Inferior parietal cortex (tissue), 1 donor: ENCODE results near the gene MAP3K5.
A peak's percentile ranks its signal among the peaks of the same experiment; 100 is the strongest.
"Not testable (repeated sequence)": the region's sequence is repeated elsewhere in the genome, so short reads cannot be mapped to it uniquely, and the experiment has no call there.

Experiments used
- DNase-seq: peaks from one replicate; pipeline ENCODE4 v3.0.0-alpha.2; 2016; ENCODE audit errors: extremely low spot score

Gene MAP3K5, protein sequence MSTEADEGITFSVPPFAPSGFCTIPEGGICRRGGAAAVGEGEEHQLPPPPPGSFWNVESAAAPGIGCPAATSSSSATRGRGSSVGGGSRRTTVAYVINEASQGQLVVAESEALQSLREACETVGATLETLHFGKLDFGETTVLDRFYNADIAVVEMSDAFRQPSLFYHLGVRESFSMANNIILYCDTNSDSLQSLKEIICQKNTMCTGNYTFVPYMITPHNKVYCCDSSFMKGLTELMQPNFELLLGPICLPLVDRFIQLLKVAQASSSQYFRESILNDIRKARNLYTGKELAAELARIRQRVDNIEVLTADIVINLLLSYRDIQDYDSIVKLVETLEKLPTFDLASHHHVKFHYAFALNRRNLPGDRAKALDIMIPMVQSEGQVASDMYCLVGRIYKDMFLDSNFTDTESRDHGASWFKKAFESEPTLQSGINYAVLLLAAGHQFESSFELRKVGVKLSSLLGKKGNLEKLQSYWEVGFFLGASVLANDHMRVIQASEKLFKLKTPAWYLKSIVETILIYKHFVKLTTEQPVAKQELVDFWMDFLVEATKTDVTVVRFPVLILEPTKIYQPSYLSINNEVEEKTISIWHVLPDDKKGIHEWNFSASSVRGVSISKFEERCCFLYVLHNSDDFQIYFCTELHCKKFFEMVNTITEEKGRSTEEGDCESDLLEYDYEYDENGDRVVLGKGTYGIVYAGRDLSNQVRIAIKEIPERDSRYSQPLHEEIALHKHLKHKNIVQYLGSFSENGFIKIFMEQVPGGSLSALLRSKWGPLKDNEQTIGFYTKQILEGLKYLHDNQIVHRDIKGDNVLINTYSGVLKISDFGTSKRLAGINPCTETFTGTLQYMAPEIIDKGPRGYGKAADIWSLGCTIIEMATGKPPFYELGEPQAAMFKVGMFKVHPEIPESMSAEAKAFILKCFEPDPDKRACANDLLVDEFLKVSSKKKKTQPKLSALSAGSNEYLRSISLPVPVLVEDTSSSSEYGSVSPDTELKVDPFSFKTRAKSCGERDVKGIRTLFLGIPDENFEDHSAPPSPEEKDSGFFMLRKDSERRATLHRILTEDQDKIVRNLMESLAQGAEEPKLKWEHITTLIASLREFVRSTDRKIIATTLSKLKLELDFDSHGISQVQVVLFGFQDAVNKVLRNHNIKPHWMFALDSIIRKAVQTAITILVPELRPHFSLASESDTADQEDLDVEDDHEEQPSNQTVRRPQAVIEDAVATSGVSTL (N-terminal part only)

DNA sequence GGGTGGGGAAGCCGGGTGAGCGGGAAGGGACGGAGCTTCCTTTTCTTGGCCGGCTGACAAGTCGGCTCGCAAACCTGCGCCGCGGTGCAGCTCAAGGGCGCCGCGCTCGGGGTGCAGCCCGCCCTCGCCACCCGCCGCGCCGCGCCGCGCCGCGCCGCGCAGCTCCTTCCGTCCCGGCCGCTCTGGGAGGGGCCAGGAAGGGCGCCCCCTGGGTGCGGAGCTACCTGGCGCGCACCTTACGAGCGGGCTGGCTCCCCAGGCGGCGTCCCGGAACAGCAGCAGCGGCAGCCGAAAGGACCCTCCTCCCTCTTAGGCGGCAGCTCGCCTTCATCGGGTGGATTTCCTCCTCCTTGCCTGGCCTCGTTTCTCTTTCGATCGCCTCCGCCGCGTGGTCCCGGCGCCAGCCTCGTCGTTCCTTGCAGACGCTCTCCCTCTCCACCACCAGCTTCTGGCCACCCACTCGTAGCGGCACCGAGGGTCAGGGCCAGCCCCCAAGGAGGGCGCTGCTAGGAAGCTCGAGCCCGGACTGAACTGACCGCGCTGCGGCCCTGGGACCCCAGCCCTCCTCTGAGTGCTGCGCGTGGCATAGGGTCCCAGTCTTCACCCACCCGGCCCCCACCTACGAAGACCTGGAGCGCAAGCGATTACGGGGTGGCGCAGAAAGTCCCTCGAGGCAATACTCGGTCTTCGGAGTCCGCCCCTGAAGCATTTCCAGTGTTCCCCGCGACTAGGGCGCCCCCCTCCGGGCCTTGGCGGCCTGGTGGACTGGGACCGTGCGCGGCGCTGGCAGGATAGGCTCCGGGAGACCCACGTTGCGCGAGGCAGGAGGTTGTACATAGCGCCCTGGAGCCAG lies at the start of gene MAP3K5:
MAP3K5 (minus strand) TSS at position 68 of the 853 bp plus-strand sequence. CDS start 320 bp downstream, outside the sequence.
- DNase-seq = peak; percentile 88

DNA sequence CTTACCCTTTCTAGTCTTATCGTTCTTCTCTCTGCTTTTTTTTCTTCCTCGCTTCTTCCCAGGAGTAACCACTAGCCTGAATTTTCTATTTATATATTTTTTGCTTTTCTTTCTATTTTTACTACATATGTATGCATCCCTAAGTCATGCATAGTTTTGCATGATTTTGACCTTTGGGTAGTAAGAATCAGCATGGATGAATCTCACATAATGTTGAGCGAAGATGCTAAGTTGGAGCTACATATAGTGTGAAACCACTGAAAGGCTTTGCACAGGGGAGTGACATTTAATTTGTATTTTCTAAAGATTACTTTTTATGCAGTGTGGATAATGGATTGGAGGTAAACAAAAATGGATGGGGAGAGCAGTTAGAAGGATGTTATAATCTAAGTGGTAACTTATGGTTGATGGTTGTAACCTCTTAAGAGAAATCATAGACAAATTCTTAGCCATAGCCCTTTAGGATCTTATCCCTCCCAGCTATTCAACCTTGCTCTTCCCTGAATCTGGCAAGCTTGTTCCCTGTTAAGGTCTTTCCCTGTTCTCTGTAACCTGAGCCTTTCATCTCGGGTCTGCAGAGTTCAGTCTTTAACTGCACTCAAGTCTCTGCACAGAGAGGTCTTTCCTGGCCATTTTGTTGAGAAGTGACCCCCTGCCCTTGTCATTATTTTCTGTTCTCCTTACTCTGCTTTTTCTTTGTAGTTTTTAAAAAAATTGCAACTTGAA lies 48.2 kb upstream of the MAP3K5 start:
- DNase-seq = no peak

DNA sequence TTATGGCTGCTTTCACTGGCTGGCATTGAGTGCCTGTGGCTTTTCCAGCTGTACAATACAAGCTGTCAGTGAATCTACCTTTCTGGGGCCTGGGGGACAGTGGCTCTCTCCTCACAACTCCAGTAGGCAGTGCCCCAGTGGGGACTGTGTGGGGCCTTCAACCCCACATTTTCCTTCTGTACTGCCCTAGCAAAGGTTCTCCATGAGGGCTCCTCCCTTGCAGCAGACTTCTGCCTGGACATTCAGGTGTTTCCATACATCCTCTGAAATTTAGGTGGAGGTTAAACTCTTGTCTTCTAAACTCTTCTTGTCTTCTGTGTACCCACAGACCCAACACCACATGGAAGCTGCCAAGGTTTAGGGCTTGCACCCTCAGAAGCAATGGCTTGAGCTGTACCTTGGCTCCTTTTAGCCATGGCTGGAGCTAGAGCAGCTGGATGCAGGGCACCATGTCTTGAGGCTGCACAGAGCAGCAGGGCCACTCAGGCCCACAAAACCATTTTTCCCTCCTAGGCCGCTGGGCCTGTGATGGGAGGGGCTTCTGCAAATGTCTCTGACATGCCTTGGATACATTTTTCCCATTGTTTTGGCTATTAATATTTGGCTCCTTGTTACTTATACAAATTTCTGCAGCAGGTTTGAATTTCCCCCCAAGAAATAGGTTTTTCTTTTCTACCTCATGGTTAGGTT lies 39.7 kb upstream of the MAP3K5 start:
- no peak for DNase-seq

- DNase-seq = no peak
Observed at GRCh38 chr6:136826216-136826615, 33.9 kb upstream of the MAP3K5 start.

GRCh38 chr6:136823128-136823660 lies 30.9 kb upstream of the MAP3K5 start:
- no peak for DNase-seq

DNA sequence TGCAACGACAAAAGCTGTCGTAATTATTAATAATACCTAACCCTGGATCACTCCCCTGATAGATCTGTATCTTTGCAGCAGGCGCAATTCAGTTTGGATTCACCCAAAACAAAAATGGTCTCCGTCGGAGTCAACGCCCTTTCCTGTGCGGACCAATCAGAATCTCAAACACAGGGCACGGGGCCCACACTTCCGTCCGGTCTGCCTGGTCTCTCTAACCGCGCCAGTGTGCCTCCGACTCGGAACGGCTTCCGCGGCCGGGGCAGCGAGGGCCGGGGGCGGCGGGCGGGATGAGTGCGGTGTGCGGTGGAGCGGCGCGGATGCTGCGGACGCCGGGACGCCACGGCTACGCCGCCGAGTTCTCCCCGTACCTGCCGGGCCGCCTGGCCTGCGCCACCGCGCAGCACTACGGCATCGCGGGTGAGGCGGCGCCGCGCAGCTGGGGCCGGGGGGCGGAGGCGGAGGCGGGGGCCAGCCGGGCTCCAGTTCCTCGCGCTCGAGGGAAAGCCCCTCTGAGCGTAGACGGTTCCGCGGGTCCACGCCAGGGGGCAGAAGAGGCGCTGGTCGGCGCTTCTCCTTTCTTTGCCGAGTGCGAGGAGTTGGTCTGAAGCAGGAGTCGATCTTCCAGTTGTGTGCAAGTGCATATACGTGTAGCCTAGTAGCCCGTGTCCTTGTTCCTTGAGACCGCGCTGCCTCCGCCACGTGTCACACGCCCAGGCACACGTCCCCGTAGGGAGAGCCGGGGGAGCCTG lies 30.3 kb upstream of the MAP3K5 start, which contains the start of gene PEX7:
PEX7 (plus strand) TSS at position 217 of the 752 bp plus-strand sequence; CDS start at position 291, 74 bp downstream.
- peak; percentile 95 for DNase-seq

DNA sequence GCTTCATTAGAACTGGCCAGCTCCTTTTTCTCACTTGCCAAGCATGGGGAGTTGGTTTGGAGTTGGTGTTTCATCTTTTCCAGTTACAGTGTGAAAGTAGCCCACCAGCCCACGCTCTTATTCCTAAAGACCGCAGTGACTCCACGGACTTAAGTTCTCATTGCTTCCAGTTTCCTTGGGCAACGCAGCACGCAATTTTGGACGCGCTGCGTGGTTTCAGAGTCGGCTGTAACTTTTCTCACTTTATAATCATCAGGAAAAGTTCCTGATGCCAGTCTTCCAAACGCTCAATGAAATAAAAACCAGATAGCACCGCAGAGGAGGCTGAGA lies 29.7 kb upstream of the MAP3K5 start:
- DNase-seq = no peak

GRCh38 chr6:136820561-136820960 lies 28.3 kb upstream of the MAP3K5 start:
- DNase-seq = no peak

GRCh38 chr6:136816656-136817055 lies 24.4 kb upstream of the MAP3K5 start:
- DNase-seq = no peak

GRCh38 chr6:136815608-136816007 lies 23.3 kb upstream of the MAP3K5 start:
- DNase-seq = not testable (repeated sequence)

DNA sequence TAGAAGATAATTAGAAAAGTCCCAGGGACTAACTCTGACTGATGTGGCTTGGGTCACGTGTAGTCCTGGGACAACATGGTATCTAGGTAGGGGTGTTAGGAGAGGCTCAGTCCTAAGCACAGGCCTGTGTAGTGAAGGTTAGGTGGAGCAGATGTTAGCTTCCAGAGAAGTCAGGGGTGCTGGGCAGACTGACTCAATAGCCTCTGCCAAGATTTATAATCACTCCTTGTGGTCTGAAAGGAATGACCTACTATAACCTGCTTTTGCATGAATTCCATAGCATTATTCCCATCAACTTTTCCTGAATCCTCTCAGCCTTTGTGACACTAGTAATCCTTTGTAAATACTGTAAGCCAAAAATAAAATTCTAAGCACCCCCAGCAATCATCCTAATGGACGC lies 19.9 kb upstream of the MAP3K5 start:
- DNase-seq = no peak

GRCh38 chr6:136811272-136811671 lies 19.0 kb upstream of the MAP3K5 start:
- DNase-seq = no peak

- no peak for DNase-seq
Observed at GRCh38 chr6:136809091-136809860, 17.0 kb upstream of the MAP3K5 start.

DNA sequence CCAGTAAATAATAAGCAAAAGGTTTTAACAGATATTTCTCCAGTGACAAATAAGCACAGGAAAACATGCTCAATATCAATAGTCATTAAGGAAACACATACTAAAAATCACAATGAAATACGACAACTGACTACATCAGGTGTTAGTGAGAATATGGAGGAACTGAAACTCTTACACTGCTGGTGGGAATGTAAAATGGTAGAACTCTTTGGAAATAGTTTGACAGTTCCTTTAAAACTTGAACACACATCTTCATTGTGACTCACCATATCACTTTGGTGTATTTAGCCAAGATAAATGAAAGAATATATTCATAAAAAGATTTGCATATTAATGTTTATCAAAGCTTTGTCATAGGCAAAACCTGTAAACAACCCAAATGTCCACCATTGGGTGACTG lies 11.3 kb upstream of the MAP3K5 start:
- no peak for DNase-seq

DNA sequence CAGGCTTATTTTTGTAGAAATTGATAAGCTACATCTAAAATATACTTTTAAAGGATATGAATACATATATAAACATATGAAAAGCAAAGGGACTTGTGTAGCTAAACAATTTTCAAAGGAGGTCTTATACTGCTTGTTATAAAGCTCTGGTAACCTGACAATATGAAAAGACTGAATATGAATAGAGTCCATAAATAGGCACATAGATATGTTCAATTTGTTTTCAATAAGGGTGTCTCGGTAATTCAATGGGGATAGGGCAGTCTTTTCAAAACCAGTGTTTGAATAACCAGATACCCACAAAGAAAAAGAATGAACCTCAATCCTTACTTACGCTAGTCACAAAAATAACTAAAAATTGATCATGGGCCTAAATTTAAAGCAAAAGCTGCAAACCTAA lies 9.3 kb upstream of the MAP3K5 start:
- no peak for DNase-seq

GRCh38 chr6:136798044-136798443 lies 5.8 kb upstream of the MAP3K5 start:
- DNase-seq = no peak

DNA sequence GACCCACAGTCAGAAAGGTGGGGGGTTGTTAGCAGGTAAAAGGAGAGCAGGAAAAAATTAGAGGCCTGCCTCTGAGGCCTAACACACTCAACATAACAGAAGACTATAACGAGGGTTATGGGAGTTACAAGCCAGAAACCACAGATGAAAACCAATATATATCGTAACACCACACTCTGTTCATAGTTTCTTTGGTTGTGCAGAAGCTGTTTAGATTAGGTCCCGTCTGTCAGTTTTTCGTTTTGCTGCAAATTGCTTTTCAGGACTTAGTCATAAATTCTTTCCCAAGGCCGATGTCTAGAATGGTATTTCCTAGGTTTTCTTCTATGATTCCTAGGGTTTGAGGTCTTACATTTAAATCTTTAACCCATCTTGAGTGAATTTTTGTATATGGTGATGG lies 3.7 kb upstream of the MAP3K5 start:
- DNase-seq = no peak

DNA sequence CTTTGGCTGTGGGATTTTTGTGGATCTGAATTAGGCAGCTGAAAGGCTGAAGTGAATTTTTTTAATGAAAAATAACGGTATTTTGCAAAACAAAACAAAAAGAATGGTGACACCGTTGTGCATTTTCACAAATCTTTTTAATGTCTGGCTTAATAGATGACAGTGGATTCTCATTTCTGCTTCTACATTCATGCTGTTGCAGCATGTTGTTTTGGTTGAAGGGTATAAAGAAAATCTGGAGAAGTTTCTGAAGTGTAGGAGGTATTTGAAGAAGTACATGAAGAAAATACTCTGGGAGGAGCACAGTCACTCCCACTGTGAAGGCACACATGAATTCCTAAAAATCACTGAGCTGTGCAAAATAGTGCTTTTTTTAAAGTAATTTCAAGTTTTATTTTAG lies 3.1 kb upstream of the MAP3K5 start:
- DNase-seq = no peak
